Activated CD8-positive, alpha-beta T cell treated with anti-CD3 and anti-CD28 coated beads for 36 hours (primary cell): ENCODE measurements around the gene ENTPD3. TPM values are rescaled to one million over a fixed set of nuclear protein-coding genes. Genes with fewer than 3 reads are reported as not detected.
A peak's percentile ranks its signal among the peaks of the same experiment; 100 is the strongest.

Source experiments
- ATAC-seq: fragments of 200-7000 bp; cut with Tn5 transposase; one replicate; pipeline ENCODE4 v1.10.0; 2021; ENCODE audit warnings: mild to moderate bottlenecking, moderate library complexity
- CTCF ChIA-PET: fragments of 350-600 bp; sonication (Branson Sonifier 250); formaldehyde crosslinking; loops from one replicate; lab custom pipeline; 2021; ENCODE audit warnings: antibody characterized with exemption; lab: Charles Lee
- POLR2A ChIA-PET: fragments of 350-600 bp; sonication (Branson Sonifier 250); formaldehyde crosslinking; loops from one replicate; lab custom pipeline; 2021; ENCODE audit warnings: antibody characterized with exemption; lab: Charles Lee
- DNase-seq: peaks from one replicate; pipeline ENCODE4 v3.0.0-alpha.2; 2020
- H3K27ac Mint-ChIP-seq: one replicate; pipeline ENCODE4 v1.8.0; 2021; ENCODE audit warnings: mild to moderate bottlenecking, mixed read lengths
- H3K27me3 Mint-ChIP-seq: one replicate; pipeline ENCODE4 v1.8.0; 2021; ENCODE audit warnings: mixed read lengths
- H3K36me3 Mint-ChIP-seq: one replicate; pipeline ENCODE4 v1.8.0; 2021; ENCODE audit warnings: low read depth, mixed read lengths
- H3K4me1 Mint-ChIP-seq: one replicate; pipeline ENCODE4 v1.8.0; 2021; ENCODE audit warnings: low read depth, mixed read lengths
- H3K4me3 Mint-ChIP-seq: one replicate; pipeline ENCODE4 v1.8.0; 2021; ENCODE audit warnings: mild to moderate bottlenecking, moderate library complexity, mixed read lengths
- H3K9me3 Mint-ChIP-seq: one replicate; pipeline ENCODE4 v1.8.0; 2021; ENCODE audit warnings: mixed read lengths
- CTCF ChIP-seq: fragments of 200-600 bp; IDR thresholded peaks from one replicate; pipeline ENCODE4 v1.8.0; 2022; ENCODE audit warnings: antibody characterized with exemption, mild to moderate bottlenecking
- intact Hi-C: fragments of 100-400 bp; cut with micrococcal nuclease; formaldehyde crosslinking; loops from one replicate; pipeline ENCODE4 v1.10.0; 2022
- total RNA-seq, 2 experiments: library from RNA; stranded (reverse); gene quantifications; one replicate each; pipeline ENCODE4 v1.2.3, GENCODE V29; 2021

ENTPD3 gene
- total RNA-seq, 2 experiments from 2014 or later = not detected

DNA sequence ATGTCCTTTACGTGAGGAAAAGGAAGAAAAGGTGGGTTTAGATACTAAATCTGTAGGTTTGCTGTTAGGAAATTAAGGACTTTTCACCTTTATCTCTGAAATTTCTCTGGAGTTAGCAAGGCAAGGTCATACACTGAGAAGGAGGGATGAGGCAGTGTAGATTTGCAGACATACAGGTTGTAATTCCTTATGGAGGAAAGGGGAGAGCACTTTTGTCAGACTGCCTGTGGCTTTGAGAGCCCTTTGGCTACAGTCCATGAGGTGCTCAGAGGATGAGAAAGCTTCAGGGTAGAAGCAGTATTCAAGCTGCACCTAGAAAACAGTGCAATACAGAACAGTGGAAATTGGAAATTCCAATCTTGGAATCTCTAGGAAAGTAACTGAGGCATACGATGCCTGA lies 78.5 kb downstream of the ENTPD3 start:
- Mint-ChIP-seq H3K4me3 (no peak overlapping the region), H3K4me1 (peaks cover 27% of the 10 kb centered on the region), H3K9me3 (no peaks in the 10 kb centered on the region), H3K27me3 (no peaks in the 10 kb centered on the region), H3K36me3 (peaks cover 54% of the 10 kb centered on the region), H3K27ac (no peak overlapping the region)
- intact Hi-C loops = no loop called here
- TF ChIP-seq CTCF = no peak
- ATAC-seq (no peak), DNase-seq (no peak)
- CTCF ChIA-PET = interaction anchor here (1.3 kb wide), 2 partner anchors 12 to 115 kb away, joined by 3 to 4 read pairs; no protein-coding TSS in a partner anchor
- POLR2A ChIA-PET = interaction anchor here (0.8 to 3.4 kb wide), 11 partner anchors 8 to 734 kb away, joined by 3 to 38 read pairs (median 4); partner anchors contain the start of genes CTNNB1, RPL14 and ZNF619

GRCh38 chr3:40468018-40468417 lies 81.0 kb downstream of the ENTPD3 start:
- Mint-ChIP-seq H3K36me3 (peaks cover 39% of the 10 kb centered on the region), H3K4me3 (no peak overlapping the region), H3K27me3 (no peaks in the 10 kb centered on the region), H3K4me1 (peaks cover 13% of the 10 kb centered on the region), H3K9me3 (no peaks in the 10 kb centered on the region), H3K27ac (no peak overlapping the region)
- ATAC-seq (no peak), DNase-seq (no peak)
- ChIA-PET CTCF (no interaction called here), POLR2A (no interaction called here)
- intact Hi-C loops = no loop called here
- TF ChIP-seq CTCF = no peak

- H3K27me3 Mint-ChIP-seq = no peaks in the 10 kb centered on the region
- DNase-seq = no peak
- ChIA-PET CTCF (no interaction called here), POLR2A (interaction anchor here (2.5 kb wide), 1 partner anchor 13 kb away, joined by 13 read pairs; the partner anchor contains the start of gene RPL14)
- H3K4me3 Mint-ChIP-seq = no peak overlapping the region
- no peaks in the 10 kb centered on the region for H3K9me3 Mint-ChIP-seq
- no peaks in the 10 kb centered on the region for H3K4me1 Mint-ChIP-seq
- H3K36me3 Mint-ChIP-seq = peaks cover 15% of the 10 kb centered on the region
- no peak for ATAC-seq
- intact Hi-C loops = no loop called here
- H3K27ac Mint-ChIP-seq = no peak overlapping the region
- no peak for TF ChIP-seq CTCF
Measured at GRCh38 chr3:40470701-40471100, 83.7 kb downstream of the ENTPD3 start.

DNA sequence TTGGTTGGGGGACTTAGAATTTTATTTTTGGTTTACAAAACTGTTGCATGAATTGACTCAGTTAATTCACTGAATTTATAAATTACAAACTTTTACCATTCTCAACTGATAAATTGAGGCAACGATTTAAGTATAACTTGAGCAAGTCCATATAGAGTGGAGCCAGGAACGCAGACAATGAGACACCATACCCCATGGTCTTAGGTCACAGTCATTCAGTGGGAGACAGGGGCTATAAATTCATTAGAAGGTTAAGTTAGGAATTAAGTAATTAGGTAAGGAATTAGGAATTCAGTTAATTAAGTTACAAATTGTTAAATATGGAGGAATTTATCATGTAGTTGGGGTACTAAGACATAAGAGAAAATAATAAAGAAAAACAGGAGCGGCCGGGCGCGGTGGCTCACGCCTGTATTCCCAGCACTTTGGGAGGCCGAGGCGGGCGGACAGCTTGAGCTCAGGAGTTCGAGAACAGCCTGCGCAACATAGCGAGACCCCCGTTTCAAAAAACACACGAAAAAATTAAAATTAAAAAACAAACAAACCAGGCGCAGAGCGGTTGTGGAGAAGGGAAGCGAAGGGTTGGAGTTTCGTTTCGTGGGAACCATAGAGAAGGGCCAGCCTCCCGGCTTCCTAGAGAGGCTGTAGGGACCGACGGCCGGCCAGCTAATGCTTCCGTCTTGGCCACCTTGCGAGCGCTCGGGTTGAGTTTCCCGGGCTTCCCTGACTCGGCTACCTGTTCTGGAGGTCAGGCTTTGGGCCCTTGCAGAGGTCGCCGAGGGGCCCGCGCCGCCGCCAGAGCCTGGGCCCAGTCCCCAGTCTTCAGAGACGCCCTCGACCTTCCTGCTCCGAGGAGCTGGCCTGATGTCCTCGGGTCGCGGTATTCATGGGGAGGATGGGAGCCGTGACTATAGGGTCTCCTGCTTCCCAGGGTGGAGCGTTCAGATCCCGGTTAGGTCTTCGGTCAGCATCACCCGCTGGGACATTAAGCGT lies 89.8 kb downstream of the ENTPD3 start, which contains the start of gene ZNF619:
TSS of gene ZNF619 (plus strand) at position 645 of the 993 bp plus-strand sequence. CDS start 858 bp downstream, outside the sequence.
- DNase-seq = peak; percentile 60
- H3K4me3 Mint-ChIP-seq = peak within 1 kb of the TSS; percentile 82
- POLR2A ChIA-PET = interaction anchor here (0.8 to 3.9 kb wide), 8 partner anchors 10 to 48 kb away, joined by 3 to 26 read pairs (median 6); partner anchors contain the start of genes RPL14 and ZNF621
- CTCF ChIA-PET = interaction anchor here (0.6 to 0.8 kb wide), 2 partner anchors 29 to 47 kb away, joined by 3 read pairs; partner anchors contain the start of gene ZNF620
- H3K27me3 Mint-ChIP-seq = no peaks in the 10 kb centered on the region
- peaks cover 3% of the 10 kb centered on the region for H3K36me3 Mint-ChIP-seq
- H3K4me1 Mint-ChIP-seq = peaks cover 19% of the 10 kb centered on the region
- H3K9me3 Mint-ChIP-seq = no peaks in the 10 kb centered on the region
- ATAC-seq = peak; percentile 87
- no peak for TF ChIP-seq CTCF
- H3K27ac Mint-ChIP-seq = peak within 1 kb of the TSS; percentile 87
- intact Hi-C loops = no loop called here
